ENCODE measurements around the gene FKBP11. TPM values are rescaled to one million over a fixed set of nuclear protein-coding genes. Genes with fewer than 3 reads are reported as not detected.

FKBP11 gene
- total and polyA plus RNA-seq, 8 donors = 7.6 to 63.6 (median 30.6) TPM

DNA sequence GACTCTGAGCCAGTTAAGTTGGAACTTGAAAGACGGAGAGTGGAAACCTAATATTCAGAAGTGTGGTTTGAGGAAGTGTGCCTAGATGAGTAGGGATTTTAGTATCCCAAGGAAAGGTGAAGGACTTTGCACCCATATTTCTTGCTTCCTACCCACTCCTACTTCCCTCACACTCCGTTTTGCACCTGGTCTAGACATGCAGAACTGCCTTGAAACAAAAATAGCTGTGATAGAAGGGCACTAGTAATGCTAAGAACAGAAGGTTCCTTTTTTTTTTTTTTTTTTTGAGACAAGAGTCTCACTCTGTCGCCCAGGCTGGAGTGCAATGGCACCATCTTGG, 32.7 kb upstream of the FKBP11 start:
- DNase-seq = no peak
- no peaks in the 10 kb centered on the region for H3K27me3 ChIP-seq
- H3K9me3 ChIP-seq = no peaks in the 10 kb centered on the region
- H3K4me1 ChIP-seq = peaks cover 7 to 35% (median 20%) of the 10 kb centered on the region in 4 donors
- intact Hi-C loops (cut with DNase I; ENCODE audit: low total_unique reads) = no loop called here
- H3K36me3 ChIP-seq = peaks cover 1 to 10% (median 5%) of the 10 kb centered on the region in 4 donors
- peak overlapping the region in 1 of 5 donors; percentile 92 for H3K27ac ChIP-seq
- 15 to 42% (median 24%) methylated on average over 3 of the region's 3 CpGs for WGBS, 5 donors
- H3K4me3 ChIP-seq = peak overlapping the region; percentile 84 to 100 (median 96)
- TF ChIP-seq, protein P1, sequence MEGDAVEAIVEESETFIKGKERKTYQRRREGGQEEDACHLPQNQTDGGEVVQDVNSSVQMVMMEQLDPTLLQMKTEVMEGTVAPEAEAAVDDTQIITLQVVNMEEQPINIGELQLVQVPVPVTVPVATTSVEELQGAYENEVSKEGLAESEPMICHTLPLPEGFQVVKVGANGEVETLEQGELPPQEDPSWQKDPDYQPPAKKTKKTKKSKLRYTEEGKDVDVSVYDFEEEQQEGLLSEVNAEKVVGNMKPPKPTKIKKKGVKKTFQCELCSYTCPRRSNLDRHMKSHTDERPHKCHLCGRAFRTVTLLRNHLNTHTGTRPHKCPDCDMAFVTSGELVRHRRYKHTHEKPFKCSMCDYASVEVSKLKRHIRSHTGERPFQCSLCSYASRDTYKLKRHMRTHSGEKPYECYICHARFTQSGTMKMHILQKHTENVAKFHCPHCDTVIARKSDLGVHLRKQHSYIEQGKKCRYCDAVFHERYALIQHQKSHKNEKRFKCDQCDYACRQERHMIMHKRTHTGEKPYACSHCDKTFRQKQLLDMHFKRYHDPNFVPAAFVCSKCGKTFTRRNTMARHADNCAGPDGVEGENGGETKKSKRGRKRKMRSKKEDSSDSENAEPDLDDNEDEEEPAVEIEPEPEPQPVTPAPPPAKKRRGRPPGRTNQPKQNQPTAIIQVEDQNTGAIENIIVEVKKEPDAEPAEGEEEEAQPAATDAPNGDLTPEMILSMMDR (IDR thresholded peaks at IDR 0.05) = no peak

DNA sequence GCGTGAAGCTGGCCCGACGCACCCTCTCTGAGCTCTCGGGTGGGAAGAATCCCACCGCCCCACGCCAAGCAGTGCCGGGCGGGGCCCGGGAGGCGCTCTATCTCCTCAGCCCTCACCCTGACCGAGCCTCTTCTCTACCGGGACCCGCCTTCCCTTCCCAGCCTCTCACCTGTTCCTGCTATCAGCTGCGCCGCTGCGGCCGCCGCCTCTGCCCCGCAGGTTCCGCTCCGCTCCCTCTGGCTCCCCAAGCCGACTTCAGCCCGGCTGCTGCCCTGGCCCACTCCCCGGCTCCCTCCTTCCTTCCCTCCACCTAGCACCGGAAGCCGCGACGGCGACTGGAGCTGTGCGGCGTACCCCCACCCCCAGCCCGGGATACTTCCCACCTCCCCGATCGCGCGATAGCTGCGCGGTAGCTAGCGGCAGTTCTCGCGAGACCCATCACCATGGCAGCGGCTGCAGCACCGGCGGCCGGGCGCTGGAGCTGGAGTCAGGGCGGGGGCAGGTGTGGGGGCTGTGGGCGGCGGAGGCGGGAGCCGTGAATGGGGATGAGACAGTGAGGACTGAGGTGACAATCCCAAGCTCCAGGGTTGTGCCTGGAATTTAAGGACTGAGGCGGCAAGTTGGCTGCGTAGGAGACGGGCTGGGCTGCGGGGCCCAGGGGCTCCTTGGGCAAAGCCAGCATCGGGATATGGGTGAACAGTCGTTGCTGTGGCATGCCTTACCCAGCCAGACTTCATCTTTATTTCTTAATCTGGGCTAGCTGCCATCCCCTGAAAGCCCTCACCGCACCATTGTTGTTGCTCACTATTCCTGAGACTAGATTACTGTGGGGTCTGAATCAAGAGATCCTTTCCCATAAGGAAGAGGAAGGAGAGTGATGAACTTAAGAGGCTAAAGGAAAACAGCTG, 32.1 kb upstream of the FKBP11 start, which contains the start of gene ARF3:
Gene ARF3 (minus strand): TSS at position 347 of the 908 bp plus-strand sequence. CDS start 16,392 bp downstream, outside the sequence.
- Histone ChIP-seq H3K27ac (peak within 1 kb of the TSS; percentile 80 to 92 (median 85)), H3K4me3 (peak within 1 kb of the TSS; percentile 84 to 100 (median 96)), H3K36me3 (peaks cover 5 to 16% (median 11%) of the 10 kb centered on the region in 4 donors), H3K27me3 (no peaks in the 10 kb centered on the region), H3K9me3 (no peaks in the 10 kb centered on the region), H3K4me1 (peaks cover 7 to 35% (median 20%) of the 10 kb centered on the region in 4 donors)
- TF ChIP-seq POLR2A (IDR thresholded peaks at IDR 0.05) (no peak), POLR2AphosphoS5 (IDR thresholded peaks at IDR 0.05) (peak in 2 of 3 donors; percentile 77 to 90)
- intact Hi-C loops (cut with DNase I; ENCODE audit: low total_unique reads) = no loop called here
- peak; percentile 96 to 98 for DNase-seq
- WGBS, 5 donors = 0 to 1% (median 0%) methylated on average over 53 to 58 of the region's 58 CpGs

DNA sequence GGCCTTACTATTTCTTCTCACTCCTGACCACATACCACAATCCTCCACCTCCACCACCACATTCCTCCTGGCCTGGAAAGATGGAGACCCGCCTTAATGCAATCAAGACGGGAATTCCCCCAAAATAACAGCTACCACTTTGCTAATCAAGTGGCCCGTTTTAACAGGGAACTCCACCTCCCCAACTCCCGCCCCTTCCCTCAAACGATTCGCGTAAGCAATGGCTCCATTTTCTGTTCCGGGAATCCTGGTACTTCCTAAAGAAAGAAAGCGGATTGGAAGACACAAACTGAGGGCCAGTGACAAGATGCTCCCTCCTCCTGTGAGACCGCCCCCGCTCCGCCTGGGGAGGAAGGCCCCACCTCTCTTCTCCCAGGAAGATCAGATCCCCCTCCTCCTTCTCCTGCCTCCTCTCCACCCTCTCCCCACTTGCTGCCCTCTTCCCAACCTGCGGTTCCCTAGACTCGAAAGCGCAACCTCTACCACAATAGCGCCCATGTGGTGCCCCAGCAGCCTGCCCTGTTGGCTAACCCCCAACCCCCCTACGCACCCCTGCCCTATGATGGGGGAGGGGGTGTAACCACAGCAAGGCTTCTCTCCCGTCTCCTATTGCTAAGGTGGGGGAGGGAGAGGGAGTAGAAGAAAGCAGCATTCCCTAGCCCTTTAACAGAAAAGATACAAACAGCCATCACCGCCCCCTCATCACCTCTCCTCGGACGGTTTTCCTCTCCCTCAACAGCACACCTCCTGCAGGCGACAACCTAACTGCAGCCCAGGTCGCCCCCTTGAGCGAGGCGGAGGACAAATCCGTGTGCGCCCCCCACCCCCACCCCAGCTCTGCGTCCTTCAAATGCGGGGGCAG, 31.2 kb upstream of the FKBP11 start:
- 0 to 3% (median 2%) methylated on average over 28 to 29 of the region's 29 CpGs for WGBS, 5 donors
- TF ChIP-seq EP300 (IDR thresholded peaks at IDR 0.05) (no peak), POLR2AphosphoS5 (IDR thresholded peaks at IDR 0.05) (peak in 1 of 3 donors; percentile 53)

DNA sequence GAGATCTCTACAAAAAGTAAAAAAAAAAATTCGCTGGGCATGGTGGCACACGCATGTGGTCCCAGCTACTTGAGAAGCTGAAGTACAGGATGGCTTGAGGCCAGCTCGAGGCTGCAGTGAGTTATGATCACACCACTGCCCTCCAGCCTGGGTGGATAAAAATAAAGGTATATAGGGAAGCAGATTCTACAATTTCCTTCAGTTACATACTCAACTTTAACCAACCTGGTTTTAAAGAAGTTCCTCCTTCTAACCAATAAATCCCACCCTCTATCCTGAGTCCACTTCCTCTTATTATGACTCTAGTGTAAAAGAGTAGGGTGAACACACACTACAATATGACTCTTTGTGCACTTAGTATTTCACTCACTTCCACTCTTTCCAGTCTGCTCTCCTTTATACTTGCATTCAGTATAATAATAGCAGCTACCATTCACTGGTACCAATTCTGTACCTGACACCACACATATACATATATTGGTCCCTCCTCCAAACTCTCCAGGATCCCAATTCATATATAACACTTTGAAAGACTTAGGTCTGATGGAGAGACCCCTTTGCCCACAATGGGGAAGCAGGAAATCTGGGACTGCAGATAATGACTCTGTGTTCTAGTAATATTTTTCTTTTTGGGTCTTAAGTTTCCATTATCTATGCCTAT, 29.7 kb upstream of the FKBP11 start:
- WGBS, 5 donors = 78 to 89% (median 84%) methylated on average over 3 of the region's 3 CpGs
- Histone ChIP-seq H3K36me3 (peaks cover 5 to 30% (median 19%) of the 10 kb centered on the region in 4 donors), H3K27me3 (no peaks in the 10 kb centered on the region), H3K4me3 (no peak overlapping the region), H3K9me3 (no peaks in the 10 kb centered on the region), H3K4me1 (peaks cover 7 to 35% (median 20%) of the 10 kb centered on the region in 4 donors), H3K27ac (peak overlapping the region in 2 of 5 donors; percentile 85 to 92)
- no peak for TF ChIP-seq POLR2A (IDR thresholded peaks at IDR 0.05)
- TF ChIP-seq EP300 (IDR thresholded peaks at IDR 0.05) = no peak
- no peak for TF ChIP-seq POLR2AphosphoS5 (IDR thresholded peaks at IDR 0.05)
- TF ChIP-seq, protein P1 (IDR thresholded peaks at IDR 0.05) = no peak
- intact Hi-C loops (cut with DNase I; ENCODE audit: low total_unique reads) = no loop called here
- DNase-seq = no peak

More for the DNA sequence above, 31.2 kb upstream of the FKBP11 start:
- peak; percentile 59 to 95 for DNase-seq
- intact Hi-C loops (cut with DNase I; ENCODE audit: low total_unique reads) = no loop called here
- H3K36me3 ChIP-seq = peaks cover 5 to 20% (median 19%) of the 10 kb centered on the region in 4 donors
- H3K27ac ChIP-seq = peak overlapping the region; percentile 80 to 92 (median 85)
- H3K27me3 ChIP-seq = no peaks in the 10 kb centered on the region
- H3K4me3 ChIP-seq = peak overlapping the region; percentile 84 to 100 (median 96)
- H3K9me3 ChIP-seq = no peaks in the 10 kb centered on the region
- H3K4me1 ChIP-seq = peaks cover 7 to 35% (median 20%) of the 10 kb centered on the region in 4 donors
